Stimulated activated CD8-positive, alpha-beta memory T cell treated with anti-CD3 and anti-CD28 coated beads, Interleukin-2, amount 100 ng/mL, for 1 hour (primary cell): ENCODE data around the gene SLC9A9.
"Not testable (repeated sequence)": the region's sequence is repeated elsewhere in the genome, so short reads cannot be mapped to it uniquely, and the experiment has no call there.

Experiments
- DNase-seq, 2 donors: peaks; one replicate each; pipeline ENCODE4 v3.0.0-alpha.2; 2020; ENCODE audit warnings: low read depth in 2 of 2

The SLC9A9 gene

GRCh38 chr3:143559296-143559695 is 289.0 kb downstream of the SLC9A9 start:
- no peak for DNase-seq

- no peak for DNase-seq
Measured at GRCh38 chr3:143552851-143553250, 295.4 kb downstream of the SLC9A9 start.

- no peak for DNase-seq
Measured at GRCh38 chr3:143551761-143552160, 296.5 kb downstream of the SLC9A9 start.

GRCh38 chr3:143548861-143549497 is 299.3 kb downstream of the SLC9A9 start:
- DNase-seq, result no peak

GRCh38 chr3:143548393-143548792 is 299.9 kb downstream of the SLC9A9 start:
- no peak for DNase-seq

GRCh38 chr3:143538577-143538981 is 309.7 kb downstream of the SLC9A9 start:
- DNase-seq, result no peak

- no peak for DNase-seq
Measured at GRCh38 chr3:143538061-143538460, 310.2 kb downstream of the SLC9A9 start.

- DNase-seq, result no peak
Measured at GRCh38 chr3:143536817-143537535, 311.3 kb downstream of the SLC9A9 start.

- no peak for DNase-seq
Measured at GRCh38 chr3:143535994-143536784, 312.1 kb downstream of the SLC9A9 start.

- DNase-seq, result no peak
Measured at GRCh38 chr3:143533391-143533790, 314.9 kb downstream of the SLC9A9 start.

GRCh38 chr3:143532091-143532490 is 316.2 kb downstream of the SLC9A9 start:
- DNase-seq, result no peak

GRCh38 chr3:143531101-143531500 is 317.2 kb downstream of the SLC9A9 start:
- DNase-seq, result no peak

- no peak for DNase-seq
Measured at GRCh38 chr3:143529798-143530197, 318.5 kb downstream of the SLC9A9 start.

- DNase-seq, result peak in 1 of 2 donors; percentile 1
Measured at GRCh38 chr3:143529018-143529478, 319.2 kb downstream of the SLC9A9 start.

GRCh38 chr3:143526011-143526545 is 322.2 kb downstream of the SLC9A9 start:
- no peak for DNase-seq

- DNase-seq, result no peak
Measured at GRCh38 chr3:143525408-143525807, 322.9 kb downstream of the SLC9A9 start.

- no peak for DNase-seq
Measured at GRCh38 chr3:143521803-143522202, 326.5 kb downstream of the SLC9A9 start.

GRCh38 chr3:143517131-143517530 is 331.1 kb downstream of the SLC9A9 start:
- DNase-seq, result not testable (repeated sequence)

- no peak for DNase-seq
Measured at GRCh38 chr3:143514874-143515273, 333.4 kb downstream of the SLC9A9 start.

- no peak for DNase-seq
Measured at GRCh38 chr3:143514109-143514508, 334.2 kb downstream of the SLC9A9 start.

GRCh38 chr3:143511174-143511879 is 336.9 kb downstream of the SLC9A9 start:
- DNase-seq, result no peak

- DNase-seq, result no peak
Measured at GRCh38 chr3:143510601-143511000, 337.7 kb downstream of the SLC9A9 start.
